HG02571 (cell line): Measurements from ENCODE around the gene ARCN1.
"Not testable (repeated sequence)": the region's sequence is repeated elsewhere in the genome, so short reads cannot be mapped to it uniquely, and the experiment has no call there.

Experiments used
- ATAC-seq: cut with Tn5 transposase; IDR thresholded peaks from one replicate; pipeline ENCODE4 v1.9.1; 2021; ENCODE audit warnings: mild to moderate bottlenecking, moderate library complexity; ENCODE audit not compliant: unreplicated experiment

The ARCN1 gene

DNA sequence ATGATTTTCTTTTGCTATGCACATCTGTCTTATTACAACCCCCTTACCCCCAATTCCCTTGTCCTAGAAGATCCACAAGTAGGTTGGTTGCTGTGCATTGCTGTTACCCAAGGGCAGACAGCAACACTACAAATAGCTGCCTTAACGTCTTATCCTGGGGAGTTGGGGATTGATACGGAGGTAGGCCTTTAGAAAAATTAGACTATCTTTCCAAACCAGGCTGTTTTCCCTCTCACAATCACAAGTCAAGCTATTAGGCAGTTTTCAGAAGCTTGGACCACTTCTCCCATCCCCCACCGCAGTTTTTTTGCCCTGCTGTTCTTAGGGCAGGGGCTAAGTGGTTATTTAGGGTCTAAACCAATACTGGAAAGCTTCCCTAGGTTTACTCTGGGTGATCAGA lies 32.4 kb downstream of the ARCN1 start:
- no peak for ATAC-seq

DNA sequence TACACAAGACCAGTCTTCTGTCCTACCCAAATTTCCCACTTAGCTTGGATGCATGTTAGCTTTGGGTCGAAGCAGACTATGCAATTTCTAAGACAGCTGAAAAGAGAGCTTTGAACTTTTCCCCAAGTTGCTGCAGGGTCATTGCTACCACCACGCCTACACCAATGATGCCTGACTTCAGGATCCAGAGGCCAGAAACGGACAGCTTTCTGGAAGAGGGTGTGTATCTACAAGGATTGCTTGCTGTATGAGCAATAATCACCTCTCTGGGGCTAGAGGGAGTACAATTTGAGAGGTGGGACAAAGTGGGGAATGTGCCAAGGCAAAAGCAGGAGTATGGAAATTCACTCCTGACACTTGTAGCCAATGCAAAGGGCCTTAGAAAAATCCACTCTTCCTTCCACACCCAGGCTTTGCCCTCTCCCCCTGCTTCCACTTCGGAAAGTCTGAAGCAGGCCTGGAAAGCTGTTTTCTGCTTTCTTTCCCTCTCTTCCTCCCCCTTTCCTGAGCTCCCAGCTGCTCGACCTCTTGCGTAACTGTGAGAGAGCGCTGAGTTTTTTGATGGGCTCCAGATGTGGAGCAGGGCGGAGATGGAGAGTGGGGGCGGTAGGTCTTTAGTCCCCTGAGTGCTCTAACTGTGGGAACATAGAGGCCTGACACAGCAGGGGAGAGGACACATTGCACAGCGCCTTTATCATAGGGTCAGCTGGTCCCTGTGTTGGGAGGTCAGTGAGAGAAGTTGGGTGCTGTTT lies 33.1 kb downstream of the ARCN1 start:
- no peak for ATAC-seq

DNA sequence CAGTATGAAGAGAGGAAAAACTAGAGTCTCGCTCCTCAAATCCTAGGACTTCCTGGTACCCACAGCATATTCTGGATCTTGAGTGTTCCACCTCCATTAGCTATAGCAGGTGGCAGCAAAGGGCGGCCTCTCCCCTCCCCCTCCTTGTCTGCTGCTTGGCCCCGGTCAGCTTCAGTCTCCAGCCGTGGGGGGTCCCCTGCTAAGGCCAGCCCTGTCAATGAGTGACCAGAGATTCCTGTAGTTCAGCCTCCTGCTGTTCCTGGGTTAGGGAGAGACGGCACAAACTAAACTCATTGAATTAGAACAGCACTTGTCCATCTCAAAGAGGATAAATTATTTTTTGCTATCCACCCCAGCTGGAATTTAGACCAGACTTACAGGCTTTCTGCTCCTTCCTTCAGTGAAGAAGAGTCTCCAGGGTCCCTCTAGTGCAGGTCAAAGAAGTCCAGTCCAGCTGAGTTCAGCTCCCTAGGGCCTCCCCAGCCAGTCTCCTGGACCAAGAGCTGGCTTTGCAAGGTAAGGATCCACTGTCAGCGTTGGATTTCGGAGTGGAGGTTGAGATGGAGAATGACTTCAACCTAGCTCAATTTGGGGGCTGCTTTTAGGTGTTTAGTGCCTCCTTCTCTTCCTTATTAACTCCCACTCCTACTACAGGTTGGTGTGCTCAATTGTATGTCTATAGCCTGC lies 34.1 kb downstream of the ARCN1 start:
- ATAC-seq, result no peak

DNA sequence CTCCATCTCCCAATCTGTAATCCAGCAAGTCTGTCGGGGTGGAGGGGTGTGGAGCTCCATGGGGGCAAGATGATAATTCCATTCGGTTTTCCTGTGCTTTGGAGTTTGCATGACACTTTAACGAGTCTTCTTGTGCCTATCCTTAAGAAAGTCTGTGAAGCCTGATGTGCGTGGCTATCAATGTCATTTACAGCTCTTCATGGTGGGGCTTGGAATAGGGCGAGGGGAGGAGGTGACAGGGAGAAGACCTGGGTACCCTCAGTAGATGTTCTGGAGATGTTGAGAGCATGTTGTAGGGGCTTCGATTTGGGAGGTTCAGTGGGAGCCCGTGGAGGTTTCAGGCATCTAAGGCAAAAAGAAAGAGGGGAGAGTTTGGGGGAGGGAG lies 34.6 kb downstream of the ARCN1 start:
- no peak for ATAC-seq

DNA sequence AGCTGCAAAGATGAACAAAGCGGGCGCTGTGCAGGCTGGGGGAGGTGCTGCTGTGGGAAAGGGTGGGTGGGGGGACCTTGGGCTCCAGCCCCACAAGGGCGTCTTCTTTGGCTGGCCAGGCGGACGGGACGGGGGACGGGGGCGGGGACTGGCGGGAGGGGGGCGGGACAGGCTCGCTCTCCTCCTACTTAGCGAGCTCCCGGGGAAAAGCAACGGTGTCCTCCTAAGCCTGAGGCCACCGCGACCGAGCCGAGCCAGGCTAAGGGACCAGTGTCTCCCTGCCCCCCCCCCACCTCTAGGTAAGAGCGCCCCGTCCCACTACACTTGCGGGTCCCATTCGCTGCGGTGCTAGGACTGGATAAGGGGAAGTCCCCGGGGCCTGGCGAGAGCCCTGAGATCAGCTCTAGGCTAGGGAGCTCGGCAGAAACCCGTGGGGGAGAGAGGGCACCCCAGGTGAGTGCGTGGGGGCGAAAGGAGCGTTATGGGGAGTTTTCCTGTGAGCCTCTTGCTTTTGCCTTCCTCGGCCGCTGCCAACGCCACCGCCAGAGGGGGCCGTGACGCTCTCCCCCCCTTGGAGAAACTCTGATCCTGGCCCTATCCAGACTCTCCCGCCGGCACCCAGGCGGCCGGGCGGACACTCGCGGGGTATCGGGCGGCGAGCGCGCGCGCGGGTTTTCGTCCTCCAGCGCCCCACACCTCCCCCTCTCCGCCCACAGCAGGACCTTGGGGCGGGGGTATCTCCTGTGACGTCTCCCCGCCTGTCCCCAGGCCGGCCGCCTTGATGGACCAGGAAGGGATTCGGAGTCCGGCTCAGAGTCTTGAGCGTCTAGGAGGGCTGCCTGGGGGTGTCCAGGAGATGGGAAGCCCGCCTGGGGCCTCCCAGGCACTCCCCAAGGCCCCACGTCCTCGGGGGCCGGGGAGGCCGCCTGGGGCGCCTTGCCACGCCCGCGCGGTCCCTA lies 35.5 kb downstream of the ARCN1 start, which contains the start of gene PHLDB1:
Gene PHLDB1 (plus strand): TSS at position 215 of the 959 bp plus-strand sequence. CDS start 6,222 bp downstream, outside the sequence.
- no peak for ATAC-seq

DNA sequence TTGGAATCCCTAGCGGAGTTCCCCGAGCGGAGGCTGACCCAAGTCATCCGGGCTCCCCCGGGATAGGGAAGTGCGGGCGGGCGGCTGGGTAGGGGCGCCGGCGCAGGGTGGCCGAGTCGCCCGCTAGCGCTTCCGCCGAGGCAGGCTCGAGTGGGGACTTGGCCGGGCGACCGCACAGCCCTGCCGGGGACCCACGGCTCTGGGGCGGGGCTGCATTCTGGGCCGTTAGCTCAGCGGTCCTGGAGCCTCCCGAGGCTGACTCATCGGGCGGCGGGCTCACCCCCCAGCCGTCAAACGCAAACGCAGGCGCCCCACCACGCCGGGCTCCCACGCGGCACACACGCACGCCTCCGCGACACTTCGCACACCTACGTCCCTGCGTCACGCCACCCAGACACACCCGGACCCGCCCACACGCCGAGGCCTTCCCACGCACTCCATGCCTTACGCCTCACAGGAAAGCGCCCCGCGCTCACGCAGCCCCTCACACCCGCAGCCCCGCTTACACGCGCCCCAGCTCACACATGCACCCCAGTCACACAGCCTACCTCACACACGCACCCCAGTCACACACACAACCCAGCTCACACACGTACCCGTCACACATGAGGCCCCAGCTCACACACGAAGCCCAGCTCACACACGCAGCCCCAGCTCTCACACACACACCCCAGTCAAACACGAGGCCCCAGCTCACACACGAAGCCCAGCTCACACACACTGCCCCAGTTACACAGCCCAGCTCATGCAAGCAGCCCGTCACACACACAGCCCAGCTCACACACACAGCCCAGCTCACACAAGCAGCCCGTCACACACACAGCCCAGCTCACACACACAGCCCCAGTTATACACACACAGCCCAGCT lies 36.4 kb downstream of the ARCN1 start:
- no peak for ATAC-seq

DNA sequence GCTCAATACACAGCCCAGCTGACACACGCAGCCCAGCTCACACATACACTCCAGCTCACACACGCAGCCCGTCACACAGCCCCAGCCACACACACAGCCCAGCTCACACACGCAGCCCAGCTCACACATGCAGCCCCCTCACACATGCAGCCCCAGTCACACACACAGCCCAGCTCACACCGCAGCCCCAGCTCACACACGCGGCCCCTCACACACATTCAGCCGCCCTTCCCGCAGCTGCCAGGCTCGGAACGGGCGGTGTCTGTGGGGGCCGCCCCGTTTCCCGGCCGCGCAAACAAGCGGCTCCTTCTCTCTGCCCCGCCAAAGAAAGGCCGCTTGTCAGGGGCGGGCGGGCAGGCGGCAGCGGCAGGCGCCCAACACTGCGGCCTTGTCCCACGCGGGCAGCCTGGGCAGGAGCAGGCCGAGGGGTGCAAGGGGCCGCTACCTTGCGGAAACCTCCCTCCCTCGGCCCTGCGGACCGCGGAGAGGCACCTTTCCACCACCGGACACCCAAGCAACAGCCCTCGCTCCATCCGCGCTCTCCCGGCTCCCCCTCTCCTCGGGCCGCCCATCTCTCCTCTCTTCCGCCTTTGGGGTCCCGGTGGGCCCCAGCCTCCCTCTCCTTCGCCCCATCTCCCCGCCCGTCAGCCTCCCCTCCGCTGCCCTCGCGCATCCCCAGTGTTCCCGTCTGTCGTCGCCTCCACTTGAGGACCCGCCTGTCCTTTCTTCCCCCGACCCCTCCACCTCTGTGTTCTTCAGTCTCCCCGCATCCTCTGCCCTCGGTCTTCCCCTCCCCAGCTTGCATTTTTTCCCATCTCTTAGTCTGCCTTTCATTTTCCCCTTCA lies 37.4 kb downstream of the ARCN1 start:
- ATAC-seq, result no peak

DNA sequence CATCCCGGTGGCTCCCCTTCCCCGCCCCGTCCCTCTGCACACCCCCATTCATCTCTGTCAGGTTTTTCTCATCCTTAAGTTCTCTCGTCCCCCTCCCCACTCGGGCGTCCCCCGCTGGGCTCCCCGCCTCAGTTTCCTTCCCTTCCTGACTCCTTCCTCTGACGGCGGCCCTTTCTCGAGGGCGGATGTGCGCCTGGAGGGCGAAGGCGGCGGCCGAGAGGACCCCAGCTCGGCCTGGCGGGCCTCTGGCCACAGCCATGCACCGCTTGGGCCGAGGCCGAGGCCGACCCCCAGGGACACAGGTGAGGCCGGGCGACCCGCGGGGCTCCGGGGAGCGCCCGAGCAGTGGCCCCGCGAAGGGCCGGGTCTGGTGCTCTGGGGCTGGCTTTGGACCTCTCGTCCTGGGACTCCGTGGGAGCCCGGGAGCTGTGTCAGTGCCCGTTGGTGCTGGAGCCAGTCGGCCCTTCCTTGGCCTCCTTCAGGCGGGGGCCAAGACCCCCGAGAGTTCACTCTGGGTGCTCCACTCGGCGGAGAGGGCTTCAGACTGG lies 38.1 kb downstream of the ARCN1 start:
- no peak for ATAC-seq

DNA sequence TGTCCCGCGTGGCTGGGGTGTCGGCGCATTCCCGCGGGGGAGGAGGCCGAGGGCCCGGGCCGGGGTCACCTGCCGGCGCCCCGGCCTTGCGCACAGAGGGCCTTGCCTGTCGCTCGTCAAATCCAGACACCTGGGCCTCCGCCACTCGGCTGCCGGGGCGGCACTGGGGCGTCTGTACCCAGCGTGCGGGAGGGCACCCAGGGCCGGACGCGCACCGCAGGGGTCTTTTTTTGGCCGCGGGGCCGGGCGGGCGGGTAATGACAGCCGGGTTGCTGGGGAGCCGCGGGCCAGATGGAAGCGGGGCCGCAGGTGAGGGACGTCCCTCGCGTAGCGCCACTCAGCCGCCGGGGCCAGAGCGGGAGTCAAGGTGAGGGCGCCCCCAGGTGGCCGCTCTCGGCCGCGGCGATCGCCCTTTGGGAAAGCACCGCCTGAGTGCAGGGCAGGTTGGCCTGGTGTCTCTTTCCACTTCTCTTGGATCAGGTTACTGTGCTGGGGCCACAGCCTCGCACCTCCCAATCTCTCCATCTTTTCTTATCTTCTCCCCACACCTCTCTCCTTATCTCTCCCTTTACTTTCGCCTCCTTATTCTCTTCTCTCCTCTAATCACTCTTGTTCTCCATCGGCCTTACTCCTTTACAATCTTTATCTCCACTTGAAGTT lies 38.7 kb downstream of the ARCN1 start:
- no peak for ATAC-seq

DNA sequence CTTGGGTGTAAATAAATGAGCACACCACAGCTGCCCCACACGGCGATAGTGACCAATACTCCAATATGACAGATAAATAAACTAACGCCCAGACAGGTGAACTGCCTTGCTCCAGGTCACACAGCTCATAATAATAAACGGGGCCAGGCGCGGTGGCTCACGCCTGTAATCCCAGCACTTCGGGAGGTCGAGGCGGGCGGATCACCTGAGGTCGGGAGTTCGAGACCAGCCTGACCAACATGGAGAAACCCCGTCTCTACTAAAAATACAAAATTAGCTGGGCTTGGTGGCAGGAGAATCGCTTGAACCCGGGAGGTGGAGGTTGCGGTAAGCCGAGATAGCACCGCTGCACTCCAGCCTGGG lies 39.2 kb downstream of the ARCN1 start:
- ATAC-seq, result not testable (repeated sequence)

DNA sequence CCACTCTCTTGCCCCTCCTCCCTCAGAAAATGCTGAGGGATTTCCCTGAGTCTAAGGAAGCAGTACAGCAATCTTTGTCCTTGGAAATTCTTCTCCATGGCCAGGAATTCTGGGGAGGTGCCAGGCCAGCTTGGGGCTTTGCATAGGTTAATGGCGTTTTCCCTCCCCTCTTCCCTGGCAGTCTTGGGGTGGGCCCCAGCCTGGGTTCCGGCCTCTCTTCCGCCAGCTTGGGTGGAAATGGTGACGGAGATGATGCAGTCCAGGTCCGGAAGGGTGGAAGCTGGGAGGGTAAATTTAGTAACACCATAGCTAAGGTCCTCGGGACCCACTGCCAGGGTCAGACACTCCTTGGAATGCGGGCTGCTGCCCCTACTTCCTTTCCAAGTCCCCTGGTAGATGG lies 40.2 kb downstream of the ARCN1 start:
- no peak for ATAC-seq

DNA sequence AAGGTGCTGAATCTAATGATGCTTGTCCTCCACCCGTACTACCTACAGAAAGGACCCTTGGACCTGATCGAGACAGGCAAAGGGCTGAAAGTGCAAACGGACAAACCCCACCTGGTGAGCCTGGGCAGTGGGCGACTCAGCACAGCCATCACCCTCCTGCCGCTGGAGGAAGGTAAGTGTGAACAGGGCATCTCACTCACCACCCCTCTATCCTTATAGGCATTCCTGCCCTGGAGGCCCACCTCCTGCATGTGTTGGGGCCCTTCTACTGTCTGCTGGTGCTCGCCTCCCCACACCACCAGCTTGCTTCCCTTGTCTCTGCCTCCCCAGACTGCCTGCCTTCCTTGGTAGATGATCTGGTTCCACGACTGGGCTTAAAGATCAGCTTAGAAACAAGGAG lies 42.3 kb downstream of the ARCN1 start:
- no peak for ATAC-seq

DNA sequence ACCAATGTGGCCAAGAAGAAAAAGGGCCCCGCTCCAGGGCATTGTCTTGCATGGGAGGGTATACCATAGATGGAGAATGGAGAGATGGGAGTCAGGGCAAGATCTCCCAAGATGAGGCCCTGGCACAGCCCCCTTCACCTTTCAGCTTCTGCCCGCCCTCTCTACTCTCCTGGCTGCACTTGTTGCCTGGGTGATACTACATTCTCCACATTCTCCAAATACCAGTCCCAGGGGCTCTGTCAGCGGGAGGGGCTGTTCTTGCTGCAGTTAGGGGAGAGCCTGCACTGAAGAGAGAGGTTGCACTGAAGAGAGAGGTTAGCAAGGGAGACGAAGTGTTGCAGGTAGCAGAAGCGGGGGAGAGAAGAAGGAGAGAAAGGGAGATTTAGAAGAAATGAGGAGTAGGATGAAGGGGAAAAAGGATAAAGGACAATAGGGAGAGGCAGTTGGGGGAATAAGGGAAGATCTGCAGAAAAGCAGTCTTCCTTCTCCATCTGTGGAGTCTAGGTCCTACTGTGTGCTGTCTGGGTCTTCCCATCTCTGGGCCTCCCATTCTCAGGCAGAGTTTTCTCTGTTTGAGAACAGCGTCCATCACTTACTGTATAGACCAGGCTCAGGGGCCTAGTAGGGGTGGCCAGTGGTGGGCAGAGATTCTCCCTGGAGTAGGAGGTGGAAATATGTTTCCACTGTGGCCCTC lies 43.2 kb downstream of the ARCN1 start:
- no peak for ATAC-seq

DNA sequence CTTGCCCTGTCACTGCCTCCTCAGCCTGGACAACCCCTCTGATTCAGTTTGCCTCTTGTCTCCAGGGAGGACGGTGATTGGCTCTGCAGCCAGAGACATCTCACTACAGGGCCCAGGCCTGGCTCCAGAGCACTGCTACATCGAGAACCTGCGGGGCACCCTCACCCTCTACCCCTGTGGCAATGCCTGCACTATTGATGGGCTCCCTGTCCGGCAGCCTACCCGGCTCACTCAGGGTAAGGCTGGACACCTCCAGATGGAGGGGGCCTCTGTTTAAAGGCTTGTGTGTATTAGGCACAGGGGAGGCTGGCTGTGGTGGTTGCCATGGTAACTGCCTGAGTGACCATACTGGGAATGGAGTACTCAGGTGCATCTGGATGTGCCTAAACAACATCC lies 43.8 kb downstream of the ARCN1 start:
- no peak for ATAC-seq

DNA sequence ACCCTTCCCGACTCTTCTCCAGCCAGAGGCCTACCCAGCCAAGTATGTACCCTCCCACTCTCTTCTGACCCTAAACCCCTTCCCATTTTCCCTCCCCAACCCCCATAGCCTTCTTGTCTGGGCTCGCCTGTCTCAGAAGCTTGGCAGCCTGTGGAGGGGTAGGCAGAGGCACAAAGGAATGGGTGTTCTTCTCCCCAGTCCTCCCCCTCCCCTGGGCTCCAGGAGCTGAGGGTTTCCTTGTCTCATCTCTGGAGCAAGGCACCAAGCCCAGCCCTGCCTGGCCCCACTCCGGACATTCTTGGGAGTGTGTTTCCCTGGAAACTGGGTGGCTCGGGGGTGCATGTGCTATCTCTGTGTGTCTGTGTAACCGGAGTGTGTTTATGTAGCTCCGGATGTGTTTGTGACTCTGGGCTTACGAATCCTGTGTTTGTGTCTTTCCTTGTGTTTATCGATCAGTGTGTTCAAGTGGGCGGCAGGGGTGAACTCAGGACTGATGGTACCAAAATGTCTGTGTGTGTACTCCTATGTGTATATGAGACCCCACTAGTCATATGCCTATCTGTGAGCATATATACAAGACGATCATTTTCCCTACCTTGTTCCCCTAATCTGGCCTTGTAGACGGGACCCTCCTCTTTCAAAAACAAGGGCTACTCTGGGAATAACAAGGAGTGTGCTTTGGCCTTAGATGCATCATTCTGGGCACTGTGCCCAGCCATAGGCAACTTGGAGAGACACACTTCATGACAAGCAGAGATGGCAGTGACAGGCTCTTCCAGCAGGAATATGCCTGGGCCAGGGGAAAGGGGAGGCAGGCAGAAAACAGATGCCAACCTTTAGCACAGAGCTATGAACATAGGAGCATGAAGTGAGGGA lies 46.1 kb downstream of the ARCN1 start:
- no peak for ATAC-seq

DNA sequence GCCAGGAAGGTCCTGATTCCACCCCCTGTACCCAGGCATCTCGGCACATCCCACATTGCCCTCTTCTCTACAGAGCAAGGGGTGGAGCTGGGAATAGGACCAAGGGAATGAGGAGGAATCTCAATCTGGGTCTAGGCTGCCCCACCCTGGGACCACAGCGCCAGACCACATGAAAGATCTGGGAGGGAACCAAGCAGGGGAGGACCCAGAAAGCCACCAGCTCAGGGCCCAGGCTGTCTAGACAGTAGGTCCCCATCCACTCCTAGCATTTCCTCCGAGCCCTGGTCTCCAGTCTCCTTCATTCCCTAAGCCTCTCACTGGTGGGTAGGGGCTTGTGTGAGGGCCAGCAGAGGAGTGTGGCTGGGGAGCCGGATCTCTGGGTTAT lies 46.8 kb downstream of the ARCN1 start:
- no peak for ATAC-seq

DNA sequence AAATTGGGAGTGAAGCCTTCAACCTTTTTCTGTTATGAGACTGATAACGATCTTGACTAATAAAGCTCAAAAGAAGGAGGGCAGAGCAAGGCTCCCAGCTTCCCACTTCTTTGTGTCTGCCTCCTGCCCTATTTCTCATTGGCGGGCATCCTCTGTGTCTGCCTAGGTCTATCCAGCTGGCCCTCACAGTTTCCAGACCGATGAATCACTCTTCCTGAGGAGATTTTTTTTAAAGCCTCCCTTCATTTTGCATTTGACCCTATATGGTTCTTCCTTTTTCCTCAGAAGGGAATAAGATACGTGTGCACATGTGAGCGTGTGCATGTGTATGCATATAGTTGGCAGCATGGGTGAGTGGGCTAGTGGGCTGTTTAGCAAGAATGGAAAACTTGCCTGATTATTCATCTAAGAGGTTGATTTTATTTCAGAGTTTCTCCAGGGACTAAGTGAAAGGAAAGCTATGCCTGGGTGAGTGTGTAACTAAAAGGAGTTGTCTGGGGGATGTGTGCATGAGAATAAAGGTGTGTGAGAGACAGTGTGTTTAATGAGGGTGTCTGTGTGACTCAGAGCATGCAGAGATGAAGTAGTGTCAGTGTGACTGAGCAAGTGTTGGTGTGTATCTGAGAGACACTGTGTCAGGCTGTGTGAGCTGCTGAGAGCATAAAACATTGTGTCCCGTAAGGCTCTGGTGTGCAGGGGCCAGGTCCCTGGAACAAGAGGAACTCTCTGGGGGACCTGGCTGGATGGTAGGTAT lies 47.4 kb downstream of the ARCN1 start:
- ATAC-seq, result no peak
